GM18511 (cell line): ENCODE measurements around the gene USF2.
"Not testable (repeated sequence)": the region's sequence is repeated elsewhere in the genome, so short reads cannot be mapped to it uniquely, and the experiment has no call there.

ENCODE experiments used
- ATAC-seq: cut with Tn5 transposase; IDR thresholded peaks from one replicate; pipeline ENCODE4 v1.9.1; 2021; ENCODE audit warnings: mild to moderate bottlenecking, moderate library complexity; ENCODE audit not compliant: unreplicated experiment

USF2 gene

GRCh38 chr19:35279985-35280821, 11.4 kb downstream of the USF2 start:
- ATAC-seq: no peak

GRCh38 chr19:35281303-35281702, 12.5 kb downstream of the USF2 start:
- no peak for ATAC-seq

GRCh38 chr19:35284153-35285094, 15.7 kb downstream of the USF2 start:
- no peak for ATAC-seq

- ATAC-seq: no peak
These were observed 16.3 kb downstream of the USF2 start for GRCh38 chr19:35285095-35285449.

GRCh38 chr19:35285465-35285864, 16.7 kb downstream of the USF2 start:
- not testable (repeated sequence) for ATAC-seq

GRCh38 chr19:35286101-35286500, 17.3 kb downstream of the USF2 start:
- ATAC-seq: not testable (repeated sequence)

GRCh38 chr19:35287713-35288112, 19.0 kb downstream of the USF2 start:
- ATAC-seq: no peak

- no peak for ATAC-seq
These were observed 19.6 kb downstream of the USF2 start for GRCh38 chr19:35288331-35288730.

- ATAC-seq: no peak
These were observed 20.1 kb downstream of the USF2 start for GRCh38 chr19:35288906-35289305.

- ATAC-seq: no peak
These were observed 21.8 kb downstream of the USF2 start for GRCh38 chr19:35290381-35291127.

- no peak for ATAC-seq
These were observed 22.5 kb downstream of the USF2 start for GRCh38 chr19:35291259-35291658.

GRCh38 chr19:35291916-35292315, 23.2 kb downstream of the USF2 start, which contains the start of gene MAG:
Gene MAG (plus strand): TSS chr19:35292161. CDS start chr19:35295409, 3,248 bp downstream.
- ATAC-seq: no peak

- ATAC-seq: no peak
These were observed 23.9 kb downstream of the USF2 start for GRCh38 chr19:35292421-35293362.

- ATAC-seq: no peak
These were observed 24.6 kb downstream of the USF2 start for GRCh38 chr19:35293363-35293739.

- ATAC-seq: no peak
These were observed 25.0 kb downstream of the USF2 start for GRCh38 chr19:35293808-35294207.

GRCh38 chr19:35294328-35294727, 25.6 kb downstream of the USF2 start:
- ATAC-seq: no peak

GRCh38 chr19:35294859-35295791, 26.4 kb downstream of the USF2 start:
- no peak for ATAC-seq

- no peak for ATAC-seq
These were observed 27.2 kb downstream of the USF2 start for GRCh38 chr19:35295792-35296462.
